HG03442 (cell line): ENCODE results near the gene TET3.
"Not testable (repeated sequence)": the region's sequence is repeated elsewhere in the genome, so short reads cannot be mapped to it uniquely, and the experiment has no call there.

Experiments used
- ATAC-seq: cut with Tn5 transposase; IDR thresholded peaks from one replicate; pipeline ENCODE4 v1.9.1; 2021; ENCODE audit warnings: mild to moderate bottlenecking, moderate library complexity; ENCODE audit not compliant: unreplicated experiment

Gene TET3

DNA sequence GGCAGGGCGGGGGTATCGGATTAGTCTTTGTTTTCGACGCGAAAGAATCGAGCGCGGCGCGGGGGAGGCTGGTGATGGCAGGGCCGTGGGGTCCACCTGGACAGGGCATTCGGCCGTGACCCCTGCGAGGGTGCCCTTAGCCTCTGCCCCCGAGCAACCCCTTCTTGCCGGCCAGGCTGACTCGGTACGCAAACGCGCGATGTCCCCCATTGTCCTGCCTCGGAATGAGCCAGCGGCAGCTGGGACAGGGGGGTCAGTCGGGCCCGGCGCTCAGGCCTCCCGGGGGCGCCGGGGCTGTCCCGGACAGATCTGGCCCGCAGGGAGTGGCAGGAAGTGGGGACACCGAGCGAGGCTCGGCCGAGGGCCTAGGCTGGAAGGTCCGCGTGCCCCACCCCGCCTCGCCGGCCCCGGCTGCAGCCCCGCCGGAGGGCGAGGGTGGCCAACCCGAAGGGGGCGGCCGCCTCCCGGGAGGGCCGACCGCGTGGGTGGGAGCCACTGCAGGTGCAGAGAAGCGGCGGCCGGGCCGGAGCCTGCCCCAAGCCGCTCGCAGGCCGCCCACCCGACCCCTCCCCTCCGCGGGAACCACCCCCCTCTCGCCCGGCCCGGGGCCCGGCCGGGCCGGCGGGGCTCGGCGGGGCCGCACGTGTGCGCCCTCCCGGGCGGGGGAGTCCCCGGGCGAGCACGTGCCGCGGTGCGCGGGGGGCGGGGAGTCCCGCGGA is at the start of gene TET3:
Gene TET3 (plus strand): TSS at position 708 of the 719 bp plus-strand sequence. CDS start 1,494 bp downstream, outside the sequence.
- ATAC-seq = peak; percentile 30

DNA sequence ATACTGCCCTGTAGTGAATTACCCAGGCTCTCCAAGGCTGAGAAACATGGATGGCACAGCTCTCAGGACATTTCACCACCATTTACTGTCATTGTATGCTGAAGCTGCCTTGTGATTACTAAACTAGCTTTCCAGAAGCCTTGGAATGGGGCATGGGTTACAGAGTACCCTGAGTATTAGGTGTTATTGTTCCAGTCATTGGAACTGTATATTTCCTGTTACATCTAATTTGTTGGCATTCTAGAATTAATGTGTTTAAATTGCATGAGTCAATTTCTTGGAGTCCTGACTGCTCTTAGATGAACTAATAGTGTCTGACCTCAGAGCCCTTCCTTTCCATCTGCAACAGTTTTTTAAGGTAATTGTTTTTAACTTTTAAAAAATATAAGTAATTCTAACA is 49.1 kb upstream of the TET3 start:
- ATAC-seq = no peak

DNA sequence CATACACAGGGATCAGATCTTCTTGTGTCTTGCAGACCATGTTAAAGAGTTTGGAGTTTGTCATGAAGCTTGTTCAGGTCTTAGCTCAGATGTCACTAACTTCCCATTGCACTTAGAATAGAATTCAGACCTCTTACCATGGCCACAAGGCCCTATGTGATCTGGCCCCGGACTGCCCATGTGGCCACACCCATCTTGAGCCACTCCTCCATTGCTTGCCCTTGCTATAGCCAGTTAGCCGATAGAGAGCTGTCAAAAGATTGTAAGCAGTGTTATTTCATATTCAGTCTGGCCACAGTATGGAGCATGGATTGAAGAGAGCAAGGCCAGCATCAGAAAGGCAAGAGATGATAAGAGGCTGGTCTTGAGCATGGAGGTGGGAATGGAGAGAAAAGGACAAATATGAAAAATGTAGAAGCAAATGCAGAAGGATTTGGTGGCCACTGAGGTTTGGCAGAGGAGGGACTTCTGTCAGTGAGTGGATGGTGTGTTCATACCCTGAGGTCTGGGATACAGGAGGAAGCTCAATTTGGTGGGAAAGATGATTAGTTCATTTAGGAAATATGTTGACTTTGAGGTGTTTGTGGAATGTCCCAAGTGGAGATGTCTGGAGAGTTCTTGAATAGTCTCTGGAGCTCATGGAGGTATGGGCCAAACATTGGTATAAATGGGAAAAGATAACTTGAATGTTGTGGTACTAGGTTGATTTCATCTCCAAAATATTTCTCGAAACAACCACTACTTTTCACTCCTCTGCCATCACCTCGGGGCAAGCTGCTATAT is 47.4 kb upstream of the TET3 start:
- no peak for ATAC-seq

DNA sequence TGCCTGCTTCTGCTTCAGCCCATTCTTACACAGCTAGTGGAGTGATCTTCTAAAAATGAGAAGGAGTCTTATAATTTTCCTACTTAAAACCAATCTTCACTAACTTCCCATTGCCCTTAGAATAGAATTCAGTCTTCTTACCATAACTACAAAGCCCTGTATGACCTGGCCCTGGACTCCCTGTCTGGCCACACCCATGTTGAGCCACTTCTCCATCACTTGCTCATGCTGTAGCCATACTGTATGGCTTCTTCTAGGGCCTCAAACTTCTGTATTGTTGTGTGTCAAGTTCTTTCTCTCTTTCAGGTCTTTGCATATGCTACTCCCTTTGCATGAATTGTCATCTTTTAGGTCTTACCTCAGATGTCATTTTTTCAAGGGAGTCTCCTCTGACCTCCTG is 46.8 kb upstream of the TET3 start:
- ATAC-seq = no peak

DNA sequence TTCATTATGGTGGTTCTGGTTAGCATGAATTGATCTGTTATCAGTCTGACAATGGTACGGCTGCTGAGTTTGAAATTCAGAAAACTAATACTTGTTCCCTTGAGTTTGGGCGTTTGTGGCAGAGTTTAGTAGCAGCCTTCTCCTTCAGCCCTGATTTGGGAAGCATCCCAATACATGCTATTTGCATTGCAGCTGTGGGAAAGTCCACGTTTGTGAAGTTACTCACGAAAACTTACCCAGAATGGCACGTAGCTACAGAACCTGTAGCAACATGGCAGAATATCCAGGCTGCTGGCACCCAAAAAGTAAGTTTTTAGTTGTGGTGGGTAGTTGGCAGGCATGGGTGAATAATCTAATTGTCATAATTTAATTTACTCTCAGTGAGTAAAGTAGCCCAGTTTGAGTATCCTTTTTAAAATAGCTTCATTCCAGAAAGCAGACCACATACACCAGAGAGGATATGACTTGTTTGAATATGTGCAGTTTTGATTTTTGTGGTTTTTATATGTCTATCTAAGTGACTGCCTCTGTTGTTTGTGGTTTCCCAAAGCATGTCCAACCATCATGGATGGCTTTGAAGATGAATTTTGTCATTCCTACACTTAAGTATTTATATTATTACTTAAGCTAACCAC is 45.9 kb upstream of the TET3 start:
- no peak for ATAC-seq

GRCh38 chr2:73939419-73939818 is 45.3 kb upstream of the TET3 start:
- no peak for ATAC-seq

DNA sequence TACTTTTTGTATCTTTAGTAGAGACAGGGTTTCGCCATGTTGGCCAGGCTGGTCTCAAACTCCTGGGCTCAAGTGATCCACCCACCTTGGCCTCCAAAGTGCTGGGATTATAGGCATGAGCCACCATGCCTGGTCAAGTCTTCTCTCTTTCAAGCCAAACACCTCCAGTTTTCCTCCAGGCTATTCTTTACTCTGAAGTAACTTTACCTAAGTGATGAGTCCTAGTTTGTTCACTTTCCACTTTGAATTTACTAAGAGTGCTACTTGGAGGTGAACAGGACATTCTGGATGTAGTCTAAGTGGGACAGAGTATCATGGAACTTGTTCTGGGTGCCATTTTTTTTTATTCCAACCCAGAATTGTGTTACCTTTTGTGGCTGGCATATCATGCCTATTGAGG is 44.6 kb upstream of the TET3 start:
- not testable (repeated sequence) for ATAC-seq

- ATAC-seq = no peak
Observed at GRCh38 chr2:73942664-73943063, 42.0 kb upstream of the TET3 start.

GRCh38 chr2:73944714-73945113 is 40.0 kb upstream of the TET3 start:
- peak; percentile 63 for ATAC-seq

GRCh38 chr2:73946215-73946614 is 38.5 kb upstream of the TET3 start:
- ATAC-seq = no peak

DNA sequence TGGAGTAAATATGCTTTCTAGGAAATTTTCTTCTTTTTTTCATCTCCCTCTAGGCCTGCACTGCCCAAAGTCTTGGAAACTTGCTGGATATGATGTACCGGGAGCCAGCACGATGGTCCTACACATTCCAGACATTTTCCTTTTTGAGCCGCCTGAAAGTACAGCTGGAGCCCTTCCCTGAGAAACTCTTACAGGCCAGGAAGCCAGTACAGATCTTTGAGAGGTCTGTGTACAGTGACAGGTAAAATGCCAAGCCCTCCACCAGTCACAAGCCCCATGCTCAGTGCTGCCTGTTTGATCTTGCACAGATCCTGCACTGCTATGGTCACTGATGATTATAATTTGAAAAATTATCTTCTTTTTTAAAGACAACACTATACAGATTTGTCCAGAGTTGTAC is 38.0 kb upstream of the TET3 start:
- no peak for ATAC-seq

DNA sequence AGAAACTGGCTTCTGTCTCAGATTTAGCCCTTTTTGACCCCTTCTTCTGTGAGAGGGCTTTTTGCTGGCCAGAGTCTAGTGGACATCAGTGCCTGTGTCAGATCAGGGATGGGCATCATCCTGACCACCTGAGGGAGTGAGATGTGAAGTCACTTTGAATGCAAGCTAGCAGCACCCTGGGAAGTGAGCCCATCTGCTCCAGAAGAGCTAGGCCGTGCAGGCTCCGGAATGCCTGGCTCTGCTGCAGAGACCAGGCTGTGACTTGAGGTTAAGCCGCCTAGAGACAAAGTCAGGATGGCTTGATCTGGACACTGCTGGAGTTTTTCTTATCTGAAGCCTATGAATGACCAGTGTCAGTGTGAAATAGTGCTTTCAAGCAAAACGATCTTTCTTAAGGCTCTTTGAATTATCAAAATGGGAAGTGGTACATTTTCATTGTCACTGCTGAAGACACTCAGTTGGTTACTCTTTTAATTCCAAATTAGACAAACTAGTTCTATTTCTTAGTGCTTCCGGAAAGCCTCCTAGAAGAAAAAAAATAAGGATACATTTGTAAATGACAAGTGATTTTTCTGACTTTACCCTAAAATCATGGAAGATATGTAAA is 37.2 kb upstream of the TET3 start:
- ATAC-seq = no peak

GRCh38 chr2:73949802-73950201 is 34.9 kb upstream of the TET3 start:
- no peak for ATAC-seq

GRCh38 chr2:73952499-73953446 is 31.9 kb upstream of the TET3 start:
- no peak for ATAC-seq

GRCh38 chr2:73956218-73956865 is 28.4 kb upstream of the TET3 start:
- no peak for ATAC-seq

DNA sequence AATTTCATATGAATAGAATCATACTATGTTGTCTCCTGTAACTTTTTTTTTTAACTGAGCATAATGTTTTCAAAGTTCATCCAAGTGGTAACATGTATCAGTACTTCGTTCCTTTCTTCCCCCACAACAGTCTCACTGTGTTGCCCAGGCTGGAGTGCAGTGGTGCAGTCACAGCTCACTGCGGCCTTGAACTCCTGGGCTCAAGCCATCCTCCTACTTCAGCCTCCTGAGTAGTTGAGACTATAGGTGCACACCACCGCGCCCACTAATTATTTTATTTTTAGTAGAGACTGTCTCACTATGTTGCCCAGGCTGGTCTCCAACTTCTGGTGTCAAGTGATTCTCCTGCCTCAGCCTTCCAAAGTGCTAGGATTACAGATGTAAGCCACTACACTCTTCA is 23.4 kb upstream of the TET3 start:
- ATAC-seq = no peak

GRCh38 chr2:73961823-73962615 is 22.7 kb upstream of the TET3 start:
- ATAC-seq = no peak

GRCh38 chr2:73962798-73963197 is 21.9 kb upstream of the TET3 start:
- ATAC-seq = no peak
